ACC112 (cell line): ENCODE data around the gene CALD1.
A peak's percentile ranks its signal among the peaks of the same experiment; 100 is the strongest.

Experiments used
- H2AFZ ChIP-seq: fragments of 200-600 bp; sonication (generic); one replicate; pipeline ENCODE4 v1.6.0; 2017; ENCODE audit warnings: antibody characterized with exemption, low read length; ENCODE audit not compliant: unreplicated experiment
- H3K27ac ChIP-seq: fragments of 200-600 bp; sonication (generic); 2 replicates; pipeline ENCODE4 v1.5.1; 2014; ENCODE audit warnings: low read depth, mild to moderate bottlenecking, antibody characterized with exemption, low read length, moderate library complexity
- H3K27me3 ChIP-seq: fragments of 200-600 bp; sonication (generic); 2 replicates; pipeline ENCODE4 v1.6.1; 2014; ENCODE audit warnings: mild to moderate bottlenecking, antibody characterized with exemption, low read length, moderate library complexity, mixed read lengths; ENCODE audit not compliant: insufficient read depth
- H3K36me3 ChIP-seq: fragments of 200-600 bp; sonication (generic); 2 replicates; pipeline ENCODE4 v1.6.1; 2016; ENCODE audit warnings: mild to moderate bottlenecking, antibody characterized with exemption, low read length, moderate library complexity, mixed read lengths; ENCODE audit not compliant: insufficient read depth
- H3K4me1 ChIP-seq: fragments of 200-600 bp; sonication (generic); one replicate; pipeline ENCODE4 v1.6.1; 2016; ENCODE audit warnings: low read length, mixed read lengths; ENCODE audit not compliant: insufficient read depth, unreplicated experiment, control insufficient read depth
- H3K4me3 ChIP-seq: fragments of 200-600 bp; sonication (generic); 2 replicates; pipeline ENCODE4 v1.5.1; 2014; ENCODE audit warnings: mild to moderate bottlenecking, low read depth, low read length
- H3K79me2 ChIP-seq: fragments of 200-600 bp; sonication (generic); one replicate; pipeline ENCODE4 v1.6.0; 2016; ENCODE audit warnings: low read length; ENCODE audit not compliant: control insufficient read depth, unreplicated experiment, insufficient read depth

Gene CALD1

GRCh38 chr7:134891696-134892678 is 112.6 kb downstream of the CALD1 start:
- H3K36me3 ChIP-seq = peaks cover 25% of the 10 kb centered on the region
- no peaks in the 10 kb centered on the region for H3K27me3 ChIP-seq
- H3K4me1 ChIP-seq = peaks cover 32% of the 10 kb centered on the region
- H2AFZ ChIP-seq = no peak overlapping the region
- H3K4me3 ChIP-seq = peak overlapping the region; percentile 79
- H3K27ac ChIP-seq = peak overlapping the region; percentile 86
- peaks cover 61% of the 10 kb centered on the region for H3K79me2 ChIP-seq

DNA sequence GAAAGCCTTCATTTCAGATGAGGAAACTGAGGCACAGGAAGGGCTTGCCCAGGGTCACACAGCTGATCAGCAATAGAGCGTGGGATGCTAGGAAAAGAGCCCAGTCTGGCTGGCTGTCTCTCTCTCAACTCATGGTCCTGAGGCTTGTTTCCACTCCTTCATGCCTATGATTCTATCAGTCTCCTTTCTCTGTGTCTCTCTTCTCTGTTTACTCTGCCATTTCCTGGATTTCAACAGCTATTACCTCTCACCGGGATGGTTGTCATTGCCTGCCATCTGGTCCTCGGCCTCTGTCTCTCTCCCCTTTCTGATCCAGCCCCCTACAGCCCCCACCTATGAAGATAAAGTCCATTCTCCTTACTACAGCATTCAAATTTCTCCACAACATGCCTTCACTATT is 113.5 kb downstream of the CALD1 start:
- Histone ChIP-seq H3K36me3 (peaks cover 25% of the 10 kb centered on the region), H3K4me1 (peaks cover 23% of the 10 kb centered on the region), H3K79me2 (peaks cover 68% of the 10 kb centered on the region), H3K27me3 (no peaks in the 10 kb centered on the region), H3K27ac (peak overlapping the region; percentile 86), H2AFZ (no peak overlapping the region), H3K4me3 (peak overlapping the region; percentile 79)

GRCh38 chr7:134893920-134894319 is 114.5 kb downstream of the CALD1 start:
- Histone ChIP-seq H3K27me3 (no peaks in the 10 kb centered on the region), H3K36me3 (peaks cover 25% of the 10 kb centered on the region), H3K79me2 (peaks cover 68% of the 10 kb centered on the region), H3K4me3 (peak overlapping the region; percentile 79), H3K4me1 (peaks cover 23% of the 10 kb centered on the region), H2AFZ (no peak overlapping the region), H3K27ac (no peak overlapping the region; the same call in 1 of the 2 replicates)

DNA sequence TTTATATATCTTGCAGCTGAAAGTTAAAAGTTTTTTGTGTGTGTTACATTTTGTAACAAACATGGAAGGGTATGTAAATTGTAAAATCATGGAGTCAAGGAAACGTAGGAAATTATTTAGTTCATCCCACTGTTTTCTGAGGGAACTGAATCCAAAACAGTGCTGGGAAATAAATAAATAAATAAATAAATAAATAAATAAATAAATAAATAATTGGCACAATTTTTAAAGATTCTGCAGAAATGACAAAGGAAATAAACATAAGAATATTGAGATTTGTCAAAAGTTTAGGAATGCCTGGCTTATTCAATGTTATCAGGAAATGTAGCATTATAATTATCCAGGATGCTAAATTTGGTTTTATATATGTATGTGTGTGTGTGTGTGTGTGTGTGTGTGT is 115.5 kb downstream of the CALD1 start:
- Histone ChIP-seq H2AFZ (no peak overlapping the region), H3K27ac (no peak overlapping the region), H3K79me2 (peaks cover 73% of the 10 kb centered on the region), H3K4me3 (no peak overlapping the region), H3K4me1 (peaks cover 33% of the 10 kb centered on the region), H3K27me3 (no peaks in the 10 kb centered on the region), H3K36me3 (peaks cover 25% of the 10 kb centered on the region)

GRCh38 chr7:134896073-134896472 is 116.6 kb downstream of the CALD1 start:
- H3K79me2 ChIP-seq = peaks cover 84% of the 10 kb centered on the region
- H3K36me3 ChIP-seq = peaks cover 25% of the 10 kb centered on the region
- H3K4me1 ChIP-seq = peaks cover 34% of the 10 kb centered on the region
- H3K27ac ChIP-seq = no peak overlapping the region
- no peak overlapping the region for H3K4me3 ChIP-seq
- no peak overlapping the region for H2AFZ ChIP-seq
- no peaks in the 10 kb centered on the region for H3K27me3 ChIP-seq

- H3K79me2 ChIP-seq = peaks cover 90% of the 10 kb centered on the region
- H2AFZ ChIP-seq = no peak overlapping the region
- H3K36me3 ChIP-seq = peaks cover 29% of the 10 kb centered on the region
- H3K4me3 ChIP-seq = no peak overlapping the region
- H3K4me1 ChIP-seq = peaks cover 48% of the 10 kb centered on the region
- no peaks in the 10 kb centered on the region for H3K27me3 ChIP-seq
- no peak overlapping the region for H3K27ac ChIP-seq
Measured at GRCh38 chr7:134897936-134898335, 118.5 kb downstream of the CALD1 start.

- H2AFZ ChIP-seq = no peak overlapping the region
- no peak overlapping the region; the same call in 1 of the 2 replicates for H3K4me3 ChIP-seq
Measured at GRCh38 chr7:134899729-134900128, 120.3 kb downstream of the CALD1 start.

DNA sequence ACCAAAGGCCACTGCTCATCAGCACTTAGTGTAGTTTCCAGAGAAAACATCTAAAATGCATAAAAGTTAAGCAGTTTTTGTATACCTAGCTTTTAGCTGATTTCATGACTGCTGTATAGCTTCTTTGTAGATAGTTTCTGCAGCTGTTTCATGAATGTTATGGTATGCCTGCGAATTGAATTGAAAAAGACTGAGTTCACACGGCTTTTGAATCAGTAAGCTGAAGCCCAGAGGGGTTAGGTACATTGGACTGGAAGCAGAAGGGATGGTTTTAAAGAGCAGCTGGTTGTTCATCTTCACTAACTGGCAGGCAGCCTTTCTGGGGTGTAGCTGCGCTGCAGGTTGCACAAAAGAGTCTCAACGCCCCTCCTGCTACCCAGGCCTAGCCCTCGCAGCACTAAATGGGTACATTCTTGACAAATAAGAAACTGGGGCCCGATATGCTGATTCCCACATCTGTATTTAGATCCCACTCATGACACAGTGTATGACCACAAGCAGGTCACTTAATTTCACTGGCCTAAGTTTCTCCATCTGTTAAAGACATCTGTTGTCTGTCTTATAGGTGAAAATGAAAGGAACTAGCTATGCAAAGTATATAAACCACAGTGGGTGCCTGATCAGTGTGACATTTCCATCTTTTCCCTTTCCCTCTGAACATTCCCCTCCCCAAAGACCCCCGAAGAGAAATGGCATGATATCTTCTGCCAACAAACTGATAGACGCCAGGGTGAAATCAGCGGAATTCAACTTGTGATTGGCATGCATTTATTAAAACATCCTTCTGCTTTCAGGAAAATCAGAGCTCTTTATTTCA is 120.9 kb downstream of the CALD1 start:
- Histone ChIP-seq H3K4me1 (peaks cover 56% of the 10 kb centered on the region), H3K79me2 (peaks cover 85% of the 10 kb centered on the region), H3K27ac (no peak overlapping the region; the same call in 1 of the 2 replicates), H3K27me3 (no peaks in the 10 kb centered on the region), H2AFZ (no peak overlapping the region), H3K36me3 (peaks cover 21% of the 10 kb centered on the region), H3K4me3 (no peak overlapping the region)

More at GRCh38 chr7:134899729-134900128, 120.3 kb downstream of the CALD1 start:
- Histone ChIP-seq H3K36me3 (peaks cover 24% of the 10 kb centered on the region), H3K27me3 (no peaks in the 10 kb centered on the region), H3K4me1 (peaks cover 50% of the 10 kb centered on the region), H3K79me2 (peaks cover 83% of the 10 kb centered on the region), H3K27ac (peak overlapping the region; percentile 25; the same call in 1 of the 2 replicates)

DNA sequence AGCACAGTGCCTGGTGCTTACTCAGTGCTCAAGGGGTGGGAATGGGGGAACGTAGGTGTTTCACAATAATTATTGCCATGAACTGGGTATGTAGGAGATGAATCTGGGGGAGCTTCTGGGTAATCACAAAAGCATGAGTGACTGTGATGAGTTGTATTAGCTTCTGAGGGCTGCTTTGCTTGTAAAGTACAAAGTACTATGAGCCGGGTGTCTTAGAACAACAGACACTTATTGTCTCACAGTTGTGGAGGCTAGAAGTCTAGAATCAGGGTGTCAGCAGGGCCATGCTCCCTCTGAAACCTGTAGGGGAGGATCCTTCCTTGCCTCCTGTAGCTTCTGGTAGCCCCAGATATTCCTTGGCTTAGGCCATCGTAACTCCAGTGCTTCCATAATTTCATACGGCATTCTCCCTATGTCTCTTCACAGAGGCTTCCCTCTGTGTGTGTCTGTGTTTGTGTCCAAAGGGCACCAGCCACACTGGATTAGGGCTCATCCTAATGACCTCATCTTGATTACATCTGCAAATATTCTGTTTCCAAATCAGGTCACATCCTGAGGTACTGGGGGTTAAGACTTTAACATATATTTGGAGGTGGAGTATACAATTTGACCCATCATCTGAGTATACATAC is 122.1 kb downstream of the CALD1 start:
- Histone ChIP-seq H2AFZ (no peak overlapping the region), H3K4me1 (peaks cover 59% of the 10 kb centered on the region), H3K27me3 (no peaks in the 10 kb centered on the region), H3K36me3 (peaks cover 9% of the 10 kb centered on the region; the same call in 1 of the 2 replicates), H3K79me2 (peaks cover 79% of the 10 kb centered on the region), H3K27ac (no peak overlapping the region), H3K4me3 (no peak overlapping the region)

- no peaks in the 10 kb centered on the region for H3K27me3 ChIP-seq
- H2AFZ ChIP-seq = no peak overlapping the region
- no peak overlapping the region for H3K4me3 ChIP-seq
- no peak overlapping the region; the same call in 1 of the 2 replicates for H3K27ac ChIP-seq
- peaks cover 79% of the 10 kb centered on the region for H3K79me2 ChIP-seq
- H3K4me1 ChIP-seq = peaks cover 63% of the 10 kb centered on the region
- peaks cover 5% of the 10 kb centered on the region; the same call in 1 of the 2 replicates for H3K36me3 ChIP-seq
Measured at GRCh38 chr7:134902058-134902457, 122.6 kb downstream of the CALD1 start.
